Measurements from ENCODE around the gene FOXN4. TPM values are rescaled to one million over a fixed set of nuclear protein-coding genes. Genes with fewer than 3 reads are reported as not detected.

The FOXN4 gene
- total RNA-seq, 1 donor from 2014 or later, result not detected

- FAIRE-seq, result no peak
- Histone ChIP-seq H3K36me3 (ENCODE audit: control insufficient read depth, insufficient read depth, low read length) (no peaks in the 10 kb centered on the region), H3K4me3 (ENCODE audit: low read depth, low read length) (no peak within 1 kb of the TSS), H3K27me3 (ENCODE audit: control insufficient read depth, insufficient read depth, low read length) (no peaks in the 10 kb centered on the region)
- DNase-seq (ENCODE audit: low read depth), result no peak
- TF ChIP-seq CTCF (IDR thresholded peaks at IDR 0.05; ENCODE audit: insufficient read depth, low read length, severe bottlenecking), result no peak
Measured at GRCh38 chr12:109347589-109347988, 38.5 kb upstream of the FOXN4 start, which contains the start of gene MYO1H. Gene MYO1H (plus strand): TSS chr12:109347900. CDS start chr12:109347961, 61 bp downstream.

GRCh38 chr12:109346920-109347319, 37.8 kb upstream of the FOXN4 start:
- DNase-seq (ENCODE audit: low read depth), result no peak
- FAIRE-seq, result no peak
- Histone ChIP-seq H3K36me3 (ENCODE audit: control insufficient read depth, insufficient read depth, low read length) (no peaks in the 10 kb centered on the region), H3K4me3 (ENCODE audit: low read depth, low read length) (no peak overlapping the region), H3K27me3 (ENCODE audit: control insufficient read depth, insufficient read depth, low read length) (no peaks in the 10 kb centered on the region)
- no peak for TF ChIP-seq CTCF (IDR thresholded peaks at IDR 0.05; ENCODE audit: insufficient read depth, low read length, severe bottlenecking)

- FAIRE-seq (no peak), DNase-seq (ENCODE audit: low read depth) (no peak)
- TF ChIP-seq CTCF (IDR thresholded peaks at IDR 0.05; ENCODE audit: insufficient read depth, low read length, severe bottlenecking), result no peak
- Histone ChIP-seq H3K4me3 (ENCODE audit: low read depth, low read length) (no peak overlapping the region), H3K36me3 (ENCODE audit: control insufficient read depth, insufficient read depth, low read length) (no peaks in the 10 kb centered on the region), H3K27me3 (ENCODE audit: control insufficient read depth, insufficient read depth, low read length) (no peaks in the 10 kb centered on the region)
Measured at GRCh38 chr12:109345428-109345827, 36.3 kb upstream of the FOXN4 start.

GRCh38 chr12:109343677-109344076, 34.6 kb upstream of the FOXN4 start:
- Histone ChIP-seq H3K36me3 (ENCODE audit: control insufficient read depth, insufficient read depth, low read length) (no peaks in the 10 kb centered on the region), H3K27me3 (ENCODE audit: control insufficient read depth, insufficient read depth, low read length) (no peaks in the 10 kb centered on the region), H3K4me3 (ENCODE audit: low read depth, low read length) (no peak overlapping the region)
- DNase-seq (ENCODE audit: low read depth) (peak; percentile 36), FAIRE-seq (no peak)
- no peak for TF ChIP-seq CTCF (IDR thresholded peaks at IDR 0.05; ENCODE audit: insufficient read depth, low read length, severe bottlenecking)

- no peak for TF ChIP-seq CTCF (IDR thresholded peaks at IDR 0.05; ENCODE audit: insufficient read depth, low read length, severe bottlenecking)
- no peak for DNase-seq (ENCODE audit: low read depth)
- no peaks in the 10 kb centered on the region for H3K27me3 ChIP-seq (ENCODE audit: control insufficient read depth, insufficient read depth, low read length)
- no peaks in the 10 kb centered on the region for H3K36me3 ChIP-seq (ENCODE audit: control insufficient read depth, insufficient read depth, low read length)
- no peak for FAIRE-seq
- no peak overlapping the region for H3K4me3 ChIP-seq (ENCODE audit: low read depth, low read length)
Measured at GRCh38 chr12:109336593-109336992, 27.5 kb upstream of the FOXN4 start.

GRCh38 chr12:109334887-109335286, 25.8 kb upstream of the FOXN4 start:
- Histone ChIP-seq H3K27me3 (ENCODE audit: control insufficient read depth, insufficient read depth, low read length) (no peaks in the 10 kb centered on the region), H3K36me3 (ENCODE audit: control insufficient read depth, insufficient read depth, low read length) (no peaks in the 10 kb centered on the region), H3K4me3 (ENCODE audit: low read depth, low read length) (no peak overlapping the region)
- no peak for TF ChIP-seq CTCF (IDR thresholded peaks at IDR 0.05; ENCODE audit: insufficient read depth, low read length, severe bottlenecking)
- no peak for DNase-seq (ENCODE audit: low read depth)
- no peak for FAIRE-seq

All from bronchial epithelial cell (primary cell).